SU-DHL-6 (cell line): ENCODE data around the gene RUNX2.

ENCODE experiments used
- H2AFZ ChIP-seq: fragments of 200-600 bp; sonication (generic); 2 replicates; pipeline ENCODE4 v1.6.1; 2014; ENCODE audit warnings: low read depth, mild to moderate bottlenecking, moderate library complexity, mixed read lengths, antibody characterized with exemption, low read length; ENCODE audit not compliant: severe bottlenecking
- H3F3A ChIP-seq: fragments of 200-600 bp; shearing (Covaris generic); 2 replicates; pipeline ENCODE4 v1.6.0; 2016; ENCODE audit warnings: antibody characterized with exemption, mild to moderate bottlenecking; ENCODE audit not compliant: insufficient read depth
- H3K27ac ChIP-seq: fragments of 200-600 bp; sonication (generic); 2 replicates; pipeline ENCODE4 v1.5.1; 2016; ENCODE audit warnings: low read depth, mild to moderate bottlenecking, low read length, moderate library complexity, mixed read lengths
- H3K27me3 ChIP-seq: fragments of 200-600 bp; sonication (generic), shearing (Covaris generic); 2 replicates; pipeline ENCODE4 v1.6.0; 2014; ENCODE audit warnings: mild to moderate bottlenecking, low read length
- H3K36me3 ChIP-seq: fragments of 200-600 bp; sonication (generic); 2 replicates; pipeline ENCODE4 v1.6.1; 2014; ENCODE audit warnings: mild to moderate bottlenecking, low read length, mixed read lengths
- H3K4me2 ChIP-seq: fragments of 300-600, 200-600 bp; shearing (Covaris generic), sonication (generic); 2 replicates; pipeline ENCODE4 v1.6.0; 2014; ENCODE audit warnings: low read length, low read depth, mild to moderate bottlenecking; ENCODE audit not compliant: poor library complexity, severe bottlenecking
- H3K4me3 ChIP-seq: fragments of 200-600 bp; sonication (generic); 2 replicates; pipeline ENCODE4 v1.5.1; 2014; ENCODE audit warnings: antibody characterized with exemption, low read length, mild to moderate bottlenecking, mixed read lengths; ENCODE audit not compliant: insufficient read depth, poor library complexity, severe bottlenecking
- H3K79me2 ChIP-seq: fragments of 200-600 bp; sonication (generic); 2 replicates; pipeline ENCODE4 v1.6.1; 2014; ENCODE audit warnings: mild to moderate bottlenecking, low read length, moderate library complexity; ENCODE audit not compliant: insufficient read depth
- H3K9ac ChIP-seq: fragments of 200-600 bp; sonication (generic); 2 replicates; pipeline ENCODE4 v1.7.0; 2014; ENCODE audit warnings: mild to moderate bottlenecking, low read length
- H3K9me2 ChIP-seq: fragments of 200-600 bp; sonication (generic); replicated peaks from 2 replicates; pipeline ENCODE4 v1.6.1; 2014; ENCODE audit warnings: low read length; ENCODE audit not compliant: insufficient read depth
- H3K9me3 ChIP-seq: fragments of 200-600 bp; sonication (generic); 2 replicates; pipeline ENCODE4 v1.6.1; 2014; ENCODE audit warnings: low read length, mixed read lengths; ENCODE audit not compliant: insufficient read depth
- H4K20me1 ChIP-seq: fragments of 200-600 bp; sonication (generic); 2 replicates; pipeline ENCODE4 v1.6.1; 2014; ENCODE audit warnings: low read depth, mild to moderate bottlenecking, antibody characterized with exemption, low read length, moderate library complexity, mixed read lengths
- EZH2phosphoT487 ChIP-seq: fragments of 200-600 bp; sonication (generic), shearing (Covaris generic); conservative IDR thresholded peaks from 2 replicates; pipeline ENCODE4 v1.6.1; 2018; ENCODE audit warnings: mild to moderate bottlenecking, antibody characterized with exemption, low read length, moderate library complexity, mixed read lengths
- TF ChIP-seq, protein P1 (sequence below): fragments of 200-600 bp; sonication (generic); IDR thresholded peaks from one replicate; pipeline ENCODE4 v1.5.1; 2017; ENCODE audit warnings: antibody characterized with exemption, mild to moderate bottlenecking, low read length, moderate library complexity; ENCODE audit not compliant: insufficient read depth, poor library complexity, severe bottlenecking

The RUNX2 gene

GRCh38 chr6:45386501-45386900 is 58.4 kb downstream of the RUNX2 start:
- Histone ChIP-seq H3K9ac (no peak overlapping the region), H3K27ac (no peak overlapping the region), H3K4me2 (no peak overlapping the region)

GRCh38 chr6:45387236-45387635 is 59.1 kb downstream of the RUNX2 start:
- no peaks in the 10 kb centered on the region for H3K27me3 ChIP-seq
- H3K79me2 ChIP-seq: no peaks in the 10 kb centered on the region
- no peak overlapping the region for H3K4me3 ChIP-seq
- no peaks in the 10 kb centered on the region for H3K9me2 ChIP-seq
- no peak for TF ChIP-seq EZH2phosphoT487
- TF ChIP-seq, protein P1, sequence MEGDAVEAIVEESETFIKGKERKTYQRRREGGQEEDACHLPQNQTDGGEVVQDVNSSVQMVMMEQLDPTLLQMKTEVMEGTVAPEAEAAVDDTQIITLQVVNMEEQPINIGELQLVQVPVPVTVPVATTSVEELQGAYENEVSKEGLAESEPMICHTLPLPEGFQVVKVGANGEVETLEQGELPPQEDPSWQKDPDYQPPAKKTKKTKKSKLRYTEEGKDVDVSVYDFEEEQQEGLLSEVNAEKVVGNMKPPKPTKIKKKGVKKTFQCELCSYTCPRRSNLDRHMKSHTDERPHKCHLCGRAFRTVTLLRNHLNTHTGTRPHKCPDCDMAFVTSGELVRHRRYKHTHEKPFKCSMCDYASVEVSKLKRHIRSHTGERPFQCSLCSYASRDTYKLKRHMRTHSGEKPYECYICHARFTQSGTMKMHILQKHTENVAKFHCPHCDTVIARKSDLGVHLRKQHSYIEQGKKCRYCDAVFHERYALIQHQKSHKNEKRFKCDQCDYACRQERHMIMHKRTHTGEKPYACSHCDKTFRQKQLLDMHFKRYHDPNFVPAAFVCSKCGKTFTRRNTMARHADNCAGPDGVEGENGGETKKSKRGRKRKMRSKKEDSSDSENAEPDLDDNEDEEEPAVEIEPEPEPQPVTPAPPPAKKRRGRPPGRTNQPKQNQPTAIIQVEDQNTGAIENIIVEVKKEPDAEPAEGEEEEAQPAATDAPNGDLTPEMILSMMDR: no peak
- no peaks in the 10 kb centered on the region for H3K36me3 ChIP-seq
- H3K9ac ChIP-seq: no peak overlapping the region
- no peaks in the 10 kb centered on the region for H3K9me3 ChIP-seq
- H3K27ac ChIP-seq: no peak overlapping the region
- H3K4me2 ChIP-seq: no peak overlapping the region
- no peak overlapping the region for H2AFZ ChIP-seq
- no peaks in the 10 kb centered on the region for H3F3A ChIP-seq
- no peaks in the 10 kb centered on the region for H4K20me1 ChIP-seq

More at GRCh38 chr6:45386501-45386900, 58.4 kb downstream of the RUNX2 start:
- Histone ChIP-seq H3K4me3 (no peak overlapping the region), H3K9me3 (no peaks in the 10 kb centered on the region), H3K9me2 (no peaks in the 10 kb centered on the region), H3K79me2 (no peaks in the 10 kb centered on the region), H3F3A (no peaks in the 10 kb centered on the region), H3K27me3 (no peaks in the 10 kb centered on the region), H2AFZ (no peak overlapping the region), H3K36me3 (no peaks in the 10 kb centered on the region), H4K20me1 (no peaks in the 10 kb centered on the region)
- TF ChIP-seq, protein P1: no peak
- no peak for TF ChIP-seq EZH2phosphoT487

DNA sequence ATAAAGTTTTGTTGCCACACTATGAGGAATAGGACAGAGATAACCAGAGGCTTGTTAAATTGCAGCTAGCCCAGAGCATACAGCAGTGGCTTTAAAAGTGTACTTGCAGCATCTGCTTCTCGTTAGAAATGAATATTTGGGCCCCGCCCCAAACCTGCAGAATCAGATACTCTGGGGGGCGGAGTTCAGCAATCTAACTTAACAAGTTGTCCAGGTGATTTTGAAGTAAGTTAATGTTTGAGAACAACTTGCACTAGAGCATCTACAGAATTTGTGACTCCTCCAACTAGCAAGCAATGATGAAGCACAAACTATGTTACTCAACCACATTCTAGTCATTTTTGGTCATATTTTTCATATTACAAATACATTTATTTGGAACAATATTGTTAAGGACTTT is 60.2 kb downstream of the RUNX2 start:
- no peaks in the 10 kb centered on the region for H3K27me3 ChIP-seq
- no peaks in the 10 kb centered on the region for H4K20me1 ChIP-seq
- H3K27ac ChIP-seq: no peak overlapping the region
- no peaks in the 10 kb centered on the region for H3K36me3 ChIP-seq
- H2AFZ ChIP-seq: no peak overlapping the region
- no peak overlapping the region for H3K9ac ChIP-seq
- no peak for TF ChIP-seq EZH2phosphoT487
- TF ChIP-seq, protein P1: no peak
- no peak overlapping the region for H3K4me3 ChIP-seq
- no peaks in the 10 kb centered on the region for H3F3A ChIP-seq
- H3K9me3 ChIP-seq: no peaks in the 10 kb centered on the region
- no peaks in the 10 kb centered on the region for H3K9me2 ChIP-seq
- no peak overlapping the region for H3K4me2 ChIP-seq
- no peaks in the 10 kb centered on the region for H3K79me2 ChIP-seq
